Vagina (tissue), 2 donors: Measurements from ENCODE around the gene HCN4. TPM values are rescaled to one million over a fixed set of nuclear protein-coding genes. Genes with fewer than 3 reads are reported as not detected.

Experiments
- DNase-seq, 2 donors: peaks; one replicate each; pipeline ENCODE4 v3.0.0-alpha.2; 2017; ENCODE audit errors: extremely low spot score in 2 of 2
- H3K27ac ChIP-seq: fragments of 200-600 bp; sonication (generic); one replicate; pipeline ENCODE4 v1.5.1; 2019
- H3K27me3 ChIP-seq: fragments of 200-600 bp; sonication (generic); one replicate; pipeline ENCODE4 v1.5.1; 2019
- H3K36me3 ChIP-seq, 2 donors: fragments of 200-600 bp; sonication (generic); one replicate each; pipeline ENCODE4 v1.5.1; 2017 to 2019
- H3K4me1 ChIP-seq: fragments of 200-600 bp; sonication (generic); one replicate; pipeline ENCODE4 v1.5.1; 2019
- H3K4me3 ChIP-seq, 2 donors: fragments of 200-600 bp; sonication (generic); 1 replicate in 1 of 2; 2 replicates in 1 of 2; pipeline ENCODE4 v1.5.1; 2016 to 2019
- H3K9me3 ChIP-seq: fragments of 200-600 bp; sonication (generic); one replicate; pipeline ENCODE4 v1.5.1; 2019
- CTCF ChIP-seq, 3 experiments: fragments of 450-650 bp in 2 of 3; fragments of 200-600 bp in 1 of 3; sonication (generic) in 1 of 3; IDR thresholded peaks; one replicate each; pipeline ENCODE4 v1.5.1; 2017 to 2019; ENCODE audit warnings: antibody characterized with exemption in 3 of 3, mild to moderate bottlenecking in 2 of 3, moderate library complexity in 2 of 3
- POLR2A ChIP-seq, 2 donors: fragments of 450-650 bp; IDR thresholded peaks; one replicate each; pipeline ENCODE4 v1.6.1; 2017; ENCODE audit warnings: antibody characterized with exemption in 2 of 2, mild to moderate bottlenecking in 2 of 2, moderate library complexity in 2 of 2
- POLR2AphosphoS5 ChIP-seq, 2 donors: sonication (generic); formaldehyde crosslinking; IDR thresholded peaks; one replicate each; pipeline ENCODE4 v1.9.0; 2017; ENCODE audit warnings: antibody characterized with exemption in 2 of 2, mild to moderate bottlenecking in 2 of 2, low read depth in 1 of 2; ENCODE audit not compliant: insufficient read depth in 1 of 2
- intact Hi-C: fragments of 100-400 bp; cut with DNase I; formaldehyde crosslinking; loops from one replicate; pipeline ENCODE4 v1.15.1; 2023
- total RNA-seq: library from RNA; depleted of rRNA; stranded (reverse); fragments of >200 nt; gene quantifications from one replicate; pipeline ENCODE4 v1.2.3, GENCODE V29; 2016

Gene HCN4
- total RNA-seq, 1 donor from 2014 or later: 0.25 TPM

GRCh38 chr15:73387507-73388255 is 18.9 kb upstream of the HCN4 start:
- no peaks in the 10 kb centered on the region for H3K4me1 ChIP-seq
- no peaks in the 10 kb centered on the region for H3K27me3 ChIP-seq
- intact Hi-C loops: no loop called here
- H3K27ac ChIP-seq: no peak overlapping the region
- no peak overlapping the region for H3K4me3 ChIP-seq
- H3K9me3 ChIP-seq: no peaks in the 10 kb centered on the region
- TF ChIP-seq POLR2A (IDR thresholded peaks at IDR 0.05): no peak
- no peak for TF ChIP-seq CTCF (IDR thresholded peaks at IDR 0.05)
- no peak for TF ChIP-seq POLR2AphosphoS5 (IDR thresholded peaks at IDR 0.05; ENCODE audit: insufficient read depth in 1 of 2, low read depth in 1 of 2)
- DNase-seq: no peak
- no peaks in the 10 kb centered on the region for H3K36me3 ChIP-seq

GRCh38 chr15:73386886-73387506 is 18.2 kb upstream of the HCN4 start:
- Histone ChIP-seq H3K27ac (no peak overlapping the region), H3K4me3 (no peak overlapping the region), H3K4me1 (no peaks in the 10 kb centered on the region), H3K9me3 (no peaks in the 10 kb centered on the region), H3K27me3 (no peaks in the 10 kb centered on the region), H3K36me3 (no peaks in the 10 kb centered on the region)
- no peak for TF ChIP-seq POLR2AphosphoS5 (IDR thresholded peaks at IDR 0.05; ENCODE audit: insufficient read depth in 1 of 2, low read depth in 1 of 2)
- no peak for TF ChIP-seq POLR2A (IDR thresholded peaks at IDR 0.05)
- no peak for TF ChIP-seq CTCF (IDR thresholded peaks at IDR 0.05)
- intact Hi-C loops: no loop called here
- DNase-seq: no peak

- Histone ChIP-seq H3K9me3 (no peaks in the 10 kb centered on the region), H3K4me1 (no peaks in the 10 kb centered on the region), H3K27me3 (no peaks in the 10 kb centered on the region), H3K27ac (no peak overlapping the region), H3K4me3 (no peak overlapping the region), H3K36me3 (no peaks in the 10 kb centered on the region)
- TF ChIP-seq POLR2AphosphoS5 (IDR thresholded peaks at IDR 0.05; ENCODE audit: insufficient read depth in 1 of 2, low read depth in 1 of 2) (no peak), CTCF (IDR thresholded peaks at IDR 0.05) (no peak), POLR2A (IDR thresholded peaks at IDR 0.05) (no peak)
- intact Hi-C loops: no loop called here
- no peak for DNase-seq
Observed at GRCh38 chr15:73386238-73386637, 17.5 kb upstream of the HCN4 start.

GRCh38 chr15:73385205-73385604 is 16.4 kb upstream of the HCN4 start:
- H3K4me1 ChIP-seq: no peaks in the 10 kb centered on the region
- no peak overlapping the region for H3K27ac ChIP-seq
- H3K4me3 ChIP-seq: no peak overlapping the region
- no peaks in the 10 kb centered on the region for H3K36me3 ChIP-seq
- intact Hi-C loops: no loop called here
- TF ChIP-seq POLR2A (IDR thresholded peaks at IDR 0.05): no peak
- TF ChIP-seq CTCF (IDR thresholded peaks at IDR 0.05): no peak
- TF ChIP-seq POLR2AphosphoS5 (IDR thresholded peaks at IDR 0.05; ENCODE audit: insufficient read depth in 1 of 2, low read depth in 1 of 2): no peak
- H3K27me3 ChIP-seq: no peaks in the 10 kb centered on the region
- H3K9me3 ChIP-seq: no peaks in the 10 kb centered on the region
- no peak for DNase-seq
